Endothelial cell of umbilical vein (primary cell): Measurements from ENCODE around the gene FRMPD1. TPM values are rescaled to one million over a fixed set of nuclear protein-coding genes. Genes with fewer than 3 reads are reported as not detected.

Experiments used
- BruUV-seq: library from RNA; stranded (reverse); fragments of 400-500 nt; replicated peaks from 2 replicates; lab custom pipeline; 2021; lab: Mats Ljungman, UMichigan
- CTCF ChIA-PET: fragments of 300-600, 350-600 bp; sonication (Branson Sonifier 250); formaldehyde crosslinking; loops from one replicate; lab custom pipeline; 2021; ENCODE audit warnings: antibody characterized with exemption, inconsistent platforms; lab: Charles Lee
- POLR2A ChIA-PET: fragments of 300-600, 350-600 bp; sonication (Branson Sonifier 250); formaldehyde crosslinking; loops from one replicate; lab custom pipeline; 2021; ENCODE audit warnings: antibody characterized with exemption, inconsistent platforms; lab: Charles Lee
- DNase-seq: peaks from one replicate; pipeline ENCODE4 v3.0.0-alpha.2; 2011; ENCODE audit warnings: low read depth, low spot score
- FAIRE-seq: peaks from 2 replicates; lab custom pipeline; 2011; peaks lifted over from hg19 to GRCh38; lab: Jason Lieb, UNC
- H2AFZ ChIP-seq: 2 replicates; pipeline ENCODE4 v1.6.0; 2012; ENCODE audit warnings: low read depth, low read length, control low read depth, inconsistent platforms
- H3K27ac ChIP-seq: 2 replicates; pipeline ENCODE4 v1.5.1; 2011; ENCODE audit warnings: low read depth, mild to moderate bottlenecking, control low read depth, low read length, moderate library complexity; ENCODE audit not compliant: insufficient read depth
- H3K27me3 ChIP-seq, 2 experiments: 2 replicates each; pipeline versions ENCODE4 v1.6.0 to v1.6.1; 2011; ENCODE audit warnings: low read length in 2 of 2, mixed read lengths in 1 of 2; ENCODE audit not compliant: control insufficient read depth in 2 of 2, insufficient read depth in 2 of 2
- H3K36me3 ChIP-seq, 2 experiments: 2 replicates in 1 of 2; 3 replicates in 1 of 2; pipeline ENCODE4 v1.5.1; 2011; ENCODE audit warnings: low read length in 2 of 2, mild to moderate bottlenecking in 1 of 2, moderate library complexity in 1 of 2; ENCODE audit not compliant: control insufficient read depth in 2 of 2, insufficient read depth in 2 of 2; ENCODE audit errors: extremely low read depth in 1 of 2
- H3K4me1 ChIP-seq: 3 replicates; pipeline ENCODE4 v1.5.1; 2011; ENCODE audit warnings: mild to moderate bottlenecking, low read length; ENCODE audit not compliant: control insufficient read depth, insufficient read depth; ENCODE audit errors: extremely low read depth
- H3K4me2 ChIP-seq: 2 replicates; pipeline ENCODE4 v1.6.1; 2011; ENCODE audit warnings: low read length, control low read depth, mixed read lengths; ENCODE audit not compliant: insufficient read depth
- H3K4me3 ChIP-seq, 3 experiments: fragments of 200-600 bp in 1 of 3; sonication (generic), shearing (Covaris generic) in 1 of 3; replicated peaks in 1 of 3; 2 replicates each; pipeline ENCODE4 v1.5.1; 2011 to 2016; ENCODE audit warnings: control low read depth in 3 of 3, low read length in 3 of 3, mild to moderate bottlenecking in 2 of 3, inconsistent platforms in 1 of 3, low read depth in 1 of 3, moderate library complexity in 1 of 3; ENCODE audit not compliant: insufficient read depth in 1 of 3
- H3K79me2 ChIP-seq: 2 replicates; pipeline ENCODE4 v1.6.0; 2012; ENCODE audit warnings: low read length, inconsistent platforms; ENCODE audit not compliant: control insufficient read depth, insufficient read depth
- H3K9ac ChIP-seq: replicated peaks from 2 replicates; pipeline ENCODE3; 2011; ENCODE audit warnings: low read length, control low read depth; ENCODE audit not compliant: insufficient read depth; ENCODE audit errors: extremely low read depth
- H3K9me1 ChIP-seq: replicated peaks from 3 replicates; pipeline ENCODE4 v1.6.0; 2011; ENCODE audit warnings: mild to moderate bottlenecking, low read length; ENCODE audit not compliant: control insufficient read depth, insufficient read depth; ENCODE audit errors: extremely low read depth
- H3K9me3 ChIP-seq: replicated peaks from 2 replicates; pipeline ENCODE4 v1.5.1; 2012; ENCODE audit warnings: low read length, inconsistent platforms; ENCODE audit not compliant: control insufficient read depth, insufficient read depth
- H4K20me1 ChIP-seq: replicated peaks from 2 replicates; pipeline ENCODE3; 2011; ENCODE audit warnings: mild to moderate bottlenecking, low read length; ENCODE audit not compliant: control insufficient read depth, insufficient read depth; ENCODE audit errors: extremely low read depth
- CTCF ChIP-seq, 2 donors: IDR thresholded peaks; 1 replicate in 1 of 2; 2 replicates in 1 of 2; pipeline ENCODE4 v1.5.1; 2011; ENCODE audit warnings: low read length in 2 of 2, mild to moderate bottlenecking in 2 of 2, moderate library complexity in 2 of 2, control low read depth in 1 of 2, inconsistent platforms in 1 of 2, low read depth in 1 of 2; ENCODE audit not compliant: insufficient read depth in 1 of 2; ENCODE audit errors: extremely low read depth in 1 of 2
- EZH2 ChIP-seq: IDR thresholded peaks from 2 replicates; pipeline ENCODE4 v1.6.1; 2012; ENCODE audit warnings: borderline replicate concordance, low read depth, mild to moderate bottlenecking, moderate library complexity, low read length, inconsistent platforms; ENCODE audit not compliant: severe bottlenecking
- FOS ChIP-seq: IDR thresholded peaks from 2 replicates; pipeline ENCODE4 v1.6.1; 2011; ENCODE audit warnings: mild to moderate bottlenecking, low read length, moderate library complexity, borderline replicate concordance; ENCODE audit not compliant: insufficient read depth
- GATA2 ChIP-seq: IDR thresholded peaks from 2 replicates; pipeline ENCODE4 v1.7.0; 2011; ENCODE audit warnings: low read depth, mild to moderate bottlenecking, moderate library complexity, mixed read lengths, low read length; ENCODE audit not compliant: insufficient read length, insufficient read depth
- JUN ChIP-seq: IDR thresholded peaks from 2 replicates; pipeline ENCODE4 v1.6.1; 2011; ENCODE audit warnings: borderline replicate concordance, low read depth; ENCODE audit not compliant: insufficient read length, insufficient read depth
- MYC ChIP-seq: IDR thresholded peaks from one replicate; pipeline ENCODE4 v1.6.1; 2011; ENCODE audit warnings: mild to moderate bottlenecking, low read depth, low read length
- POLR2A ChIP-seq: IDR thresholded peaks from 2 replicates; pipeline ENCODE4 v1.6.1; 2012; ENCODE audit warnings: low read depth, mild to moderate bottlenecking, control low read depth, low read length
- POLR2AphosphoS5 ChIP-seq: IDR thresholded peaks from 2 replicates; pipeline ENCODE4 v1.6.1; 2012; ENCODE audit warnings: low read depth, mild to moderate bottlenecking, control low read depth, low read length, moderate library complexity; ENCODE audit not compliant: insufficient read depth
- dilution Hi-C: fragments of 300-500 bp; cut with MboI; formaldehyde crosslinking; loops from one replicate; pipeline ENCODE4 v1.15.0; 2019; ENCODE audit warnings: low sequenced_read_pairs; ENCODE audit not compliant: extremely low pct_ligation_motif_present
- intact Hi-C: fragments of 100-400 bp; cut with micrococcal nuclease; formaldehyde crosslinking; loops from one replicate; pipeline ENCODE4 v1.10.0; 2022
- polyA plus RNA-seq, 4 experiments: library from polyadenylated mRNA; depleted of rRNA in 3 of 4; stranded (reverse) in 3 of 4; unstranded in 1 of 4; fragments of >200 nt; gene quantifications; 2 replicates each; pipeline versions ENCODE4 v1.2.1 to v1.2.3, GENCODE V29; 2011 to 2012; ENCODE audit warnings: missing spikeins in 1 of 4
- total RNA-seq: library from RNA; stranded (reverse); gene quantifications from 2 replicates; pipeline ENCODE4 v1.2.3, GENCODE V29; 2021
- TF ChIP-seq, protein P1 (sequence below): IDR thresholded peaks from 2 replicates; pipeline ENCODE4 v1.6.1; 2011; ENCODE audit not compliant: insufficient read depth, insufficient read length

The FRMPD1 gene
- total and polyA plus RNA-seq, 2 donors (not counting 3 experiments of a cell fraction or from before 2014, with no cell fraction given), result not detected

GRCh38 chr9:37653385-37653784 is 2.6 kb downstream of the FRMPD1 start:
- FAIRE-seq, result no peak
- H3K4me1 ChIP-seq, result peaks cover 6% of the 10 kb centered on the region
- no peak overlapping the region for H3K4me2 ChIP-seq
- no peaks in the 10 kb centered on the region for H3K36me3 ChIP-seq
- no peak for DNase-seq
- no peak overlapping the region for H2AFZ ChIP-seq
- peaks cover 47 to 50% of the 10 kb centered on the region in 2 experiments for H3K27me3 ChIP-seq
- ChIA-PET POLR2A (no interaction called here), CTCF (no interaction called here)
- no peak overlapping the region for H3K27ac ChIP-seq
- intact Hi-C loops (no loop called here), dilution Hi-C loops (no loop called here)
- no TSS peak for BruUV-seq
- no peaks in the 10 kb centered on the region for H3K9me1 ChIP-seq
- no peaks in the 10 kb centered on the region for H3K79me2 ChIP-seq
- no peak overlapping the region for H3K4me3 ChIP-seq
- no peak overlapping the region for H3K9ac ChIP-seq
- H3K9me3 ChIP-seq, result no peaks in the 10 kb centered on the region
- H4K20me1 ChIP-seq, result no peaks in the 10 kb centered on the region
- TF ChIP-seq JUN (no peak), CTCF (IDR thresholded peaks at IDR 0.05; ENCODE audit: extremely low read depth in 1 of 2, insufficient read depth in 1 of 2, low read depth in 1 of 2, low read length in 2 of 2) (no peak), FOS (no peak), POLR2A (no peak), POLR2AphosphoS5 (no peak), MYC (no peak), GATA2 (no peak), EZH2 (no peak)
- TF ChIP-seq, protein P1, sequence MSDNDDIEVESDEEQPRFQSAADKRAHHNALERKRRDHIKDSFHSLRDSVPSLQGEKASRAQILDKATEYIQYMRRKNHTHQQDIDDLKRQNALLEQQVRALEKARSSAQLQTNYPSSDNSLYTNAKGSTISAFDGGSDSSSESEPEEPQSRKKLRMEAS, result no peak
